DMS 273 (cell line): Measurements from ENCODE around the gene FAAP20.

Experiments
- DNase-seq: peaks from one replicate; lab custom pipeline; 2025; ENCODE audit not compliant: unreplicated experiment; lab: John Stamatoyannopoulos, UW

Gene FAAP20

DNA sequence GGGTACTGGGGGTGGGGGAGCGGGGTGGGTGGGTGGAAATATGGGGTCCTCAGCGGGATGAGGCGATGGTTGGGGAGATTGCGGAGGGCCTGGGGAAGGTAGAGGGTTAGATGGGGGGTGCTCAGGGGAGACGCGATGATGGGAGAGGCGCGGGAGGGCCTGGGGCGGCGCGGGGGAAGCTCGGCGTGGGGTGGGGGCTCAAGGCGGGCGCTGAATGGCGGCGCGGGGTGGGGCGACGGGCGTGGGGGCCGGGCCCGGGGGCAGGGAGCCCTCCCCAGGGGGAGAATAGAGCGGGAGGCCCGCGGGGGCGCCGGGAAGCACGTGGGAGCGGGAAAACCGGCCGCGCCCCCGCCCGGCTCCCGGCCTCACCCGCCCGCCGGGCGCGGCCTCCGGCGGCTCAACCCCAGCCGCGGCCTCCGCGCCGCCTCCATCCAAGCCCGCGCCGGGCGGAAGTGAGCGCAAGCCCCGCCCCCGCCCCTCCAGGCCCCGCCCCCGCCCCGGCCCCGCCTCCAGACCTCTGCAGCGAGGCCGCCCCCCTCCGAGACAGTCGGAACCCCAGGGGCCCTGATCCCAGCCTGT, at the start of gene FAAP20:
FAAP20 (minus strand) TSS at position 454 of the 579 bp plus-strand sequence; CDS start at position 431, 23 bp downstream.
- DNase-seq: peak; percentile 84

- no peak for DNase-seq
Measured at GRCh38 chr1:2242814-2243725, 48.5 kb upstream of the FAAP20 start.

DNA sequence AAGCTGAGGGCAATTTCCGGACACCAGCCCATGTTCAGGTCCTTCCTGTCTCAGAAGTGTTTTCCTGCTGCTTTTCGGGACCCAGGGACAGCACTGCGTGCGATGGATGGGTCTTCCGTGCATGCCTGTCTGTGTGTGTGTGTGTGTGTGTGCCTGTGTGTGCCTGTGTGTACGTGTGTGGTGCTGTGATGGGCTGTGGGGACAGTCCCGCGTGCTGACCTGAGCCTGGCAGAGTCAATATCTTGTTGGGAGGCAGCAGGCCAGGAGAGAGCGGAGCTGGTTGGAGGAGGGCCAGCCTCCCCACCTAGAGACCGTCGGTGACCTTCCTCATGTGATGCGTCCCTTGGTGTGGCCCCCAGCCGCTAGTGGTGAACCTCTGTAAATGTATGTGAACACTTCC, 47.2 kb upstream of the FAAP20 start:
- DNase-seq: no peak

DNA sequence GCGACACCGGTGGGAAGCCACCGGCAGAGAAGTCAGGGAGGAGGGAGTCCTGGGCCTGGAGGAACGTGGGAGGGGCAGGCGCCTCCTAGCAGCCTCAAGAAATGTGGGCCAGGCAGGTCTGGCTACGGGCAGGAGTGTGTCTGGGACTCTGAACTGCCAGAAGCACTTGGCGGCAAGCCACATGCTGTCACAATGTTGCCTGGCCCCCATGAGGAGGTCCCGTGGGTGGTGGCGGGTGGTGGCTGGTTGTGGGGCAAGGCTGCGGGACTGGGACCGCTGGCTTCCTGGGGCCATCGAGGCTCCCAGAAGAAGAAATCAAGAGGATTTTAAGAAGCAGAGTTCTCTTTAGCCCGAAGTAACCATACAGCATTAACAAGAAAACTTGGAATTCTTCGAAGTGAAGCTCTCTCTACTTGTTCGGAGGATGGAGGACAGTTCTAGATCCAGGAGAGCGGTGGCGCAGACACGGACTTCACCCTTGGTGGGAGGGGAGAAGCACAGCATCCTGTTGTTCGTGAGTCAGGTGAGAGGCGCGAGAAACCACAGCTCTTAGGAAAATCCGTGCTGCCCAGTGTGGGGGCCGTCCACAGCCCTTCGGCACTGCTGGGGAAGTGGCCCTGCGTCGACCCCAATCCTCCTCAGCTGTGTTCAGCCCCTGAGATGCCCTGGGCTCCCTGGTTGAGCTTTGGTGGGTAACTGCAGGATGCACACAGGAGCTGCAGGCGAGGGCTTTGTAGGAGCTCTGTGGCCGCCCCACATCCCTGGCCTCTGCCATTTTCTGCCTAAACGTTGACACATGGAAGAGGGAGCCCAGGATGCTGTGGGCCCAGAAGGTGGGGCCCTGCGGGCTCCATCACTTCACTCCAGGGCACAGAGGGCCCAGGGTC, 45.9 kb upstream of the FAAP20 start:
- DNase-seq: no peak

- no peak for DNase-seq
Measured at GRCh38 chr1:2239384-2239985, 44.9 kb upstream of the FAAP20 start.

DNA sequence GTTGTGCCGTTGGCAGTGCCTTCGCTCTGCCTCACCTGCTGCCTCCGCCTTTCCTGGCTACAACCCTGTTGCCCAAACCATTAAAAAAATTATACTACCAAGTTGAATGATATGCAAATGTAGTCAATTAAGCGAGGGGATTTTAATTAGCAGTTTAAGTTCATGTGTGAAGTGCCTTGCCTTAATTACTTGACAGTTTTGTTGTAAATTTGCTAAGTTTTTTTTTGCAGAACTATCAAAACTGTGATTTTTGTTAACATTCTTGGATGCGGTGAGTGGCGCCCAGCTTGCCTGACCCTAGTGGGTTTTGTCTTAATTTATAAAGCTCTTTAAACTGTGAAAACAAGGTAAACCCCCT, 44.4 kb upstream of the FAAP20 start:
- DNase-seq: no peak

- no peak for DNase-seq
Measured at GRCh38 chr1:2238361-2239012, 43.9 kb upstream of the FAAP20 start.

DNA sequence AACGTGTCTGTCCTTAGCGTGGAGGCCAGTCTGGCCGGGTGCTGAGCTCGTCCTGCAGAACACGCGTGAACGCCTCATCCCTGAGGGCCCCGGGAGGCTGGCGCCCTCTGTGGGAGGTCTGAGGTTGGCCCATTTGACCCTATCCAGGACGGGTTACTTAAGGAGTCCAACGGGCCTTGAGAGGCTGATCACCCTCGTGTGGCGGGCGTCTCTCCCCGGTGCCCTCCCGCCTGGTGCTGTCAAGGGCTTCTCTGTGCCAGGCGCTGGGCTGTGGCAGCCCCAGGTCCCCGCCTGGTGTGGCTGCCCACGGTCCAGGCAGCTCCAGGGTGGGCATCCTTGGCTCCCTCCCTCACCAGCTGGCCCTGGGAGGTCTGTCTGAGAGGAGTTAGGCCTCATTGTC, 43.2 kb upstream of the FAAP20 start:
- no peak for DNase-seq

DNA sequence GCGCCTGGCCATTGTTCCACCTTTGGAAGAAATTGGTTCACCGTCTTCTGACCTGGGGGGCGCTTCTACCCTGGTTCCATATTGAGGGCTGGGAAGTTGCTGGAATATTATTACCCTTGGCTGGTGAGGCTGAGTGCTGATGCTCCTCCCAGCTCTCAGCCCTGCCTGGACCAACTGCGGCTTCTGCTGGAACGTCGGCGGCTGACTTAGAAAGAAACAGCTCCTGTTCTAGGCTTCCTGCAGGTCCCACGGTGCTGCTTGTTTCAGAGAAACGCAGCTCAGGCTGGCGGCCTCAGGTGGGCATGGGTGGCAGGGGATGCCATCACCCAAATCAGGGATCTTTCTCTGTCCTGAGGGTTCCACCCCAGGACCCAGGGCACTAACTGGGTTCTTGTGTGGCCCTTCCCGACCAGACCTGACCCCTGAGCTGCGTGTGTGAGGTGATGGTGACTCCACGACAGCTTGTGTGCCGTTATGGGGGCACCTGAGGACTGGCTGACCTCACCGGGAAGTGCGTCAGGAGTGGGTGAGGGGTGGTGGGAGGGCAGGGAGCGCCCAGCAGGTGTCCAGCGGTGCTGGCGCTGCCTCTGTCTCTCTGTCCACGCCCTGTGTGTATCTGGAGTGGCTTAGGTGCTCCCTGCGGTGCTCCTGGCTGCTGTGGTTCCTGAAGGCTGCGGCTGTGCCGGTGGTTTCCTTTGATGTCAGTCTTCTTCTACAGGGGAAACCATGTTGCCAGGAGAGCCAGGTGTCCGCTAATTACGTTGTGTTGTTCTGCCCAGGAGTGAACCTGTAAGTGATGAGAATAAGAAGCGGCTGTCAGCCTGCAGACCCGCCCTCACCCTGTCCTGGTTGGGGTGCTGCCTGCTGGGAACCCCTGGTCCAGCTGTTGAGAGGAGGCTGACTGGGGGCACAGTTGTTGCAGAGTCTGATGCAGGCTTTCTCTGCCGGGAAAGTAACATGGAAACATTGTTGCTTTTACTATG, 42.4 kb upstream of the FAAP20 start:
- DNase-seq: no peak

DNA sequence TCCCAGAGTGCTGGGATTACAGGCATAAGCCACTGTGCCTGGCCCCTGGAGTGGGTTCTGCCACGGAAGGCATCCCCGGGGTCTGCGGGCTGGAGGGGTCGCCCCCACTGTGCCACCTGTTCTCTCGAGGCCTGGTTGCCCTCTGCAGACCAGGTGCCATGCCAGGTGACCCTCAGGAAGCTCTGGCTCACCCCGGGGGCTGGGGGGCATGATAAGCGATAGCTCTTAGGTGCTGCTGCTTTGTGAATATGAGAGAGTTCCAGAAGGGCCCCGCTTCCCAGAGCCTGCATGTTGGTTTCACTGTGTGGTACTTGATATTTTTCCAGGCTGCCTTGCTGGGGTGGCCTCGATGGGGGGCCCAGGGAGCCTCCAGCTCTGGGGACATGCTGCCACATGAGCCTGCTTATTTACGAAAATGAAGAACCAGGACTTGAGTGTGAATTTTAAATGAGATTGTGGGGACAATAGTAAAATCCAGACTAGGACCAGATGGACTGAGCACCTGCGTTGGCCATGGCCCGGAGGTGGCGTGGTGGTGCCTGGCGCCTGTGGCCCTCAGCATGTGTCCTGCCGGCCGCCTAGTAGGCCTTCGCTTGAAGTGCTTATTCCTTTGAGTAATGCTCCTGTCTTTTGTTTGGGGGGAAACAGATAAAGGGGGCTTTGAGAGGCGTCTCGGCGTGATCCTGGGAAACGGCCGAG, 40.9 kb upstream of the FAAP20 start:
- no peak for DNase-seq

GRCh38 chr1:2234762-2235113, 40.2 kb upstream of the FAAP20 start:
- DNase-seq: no peak

DNA sequence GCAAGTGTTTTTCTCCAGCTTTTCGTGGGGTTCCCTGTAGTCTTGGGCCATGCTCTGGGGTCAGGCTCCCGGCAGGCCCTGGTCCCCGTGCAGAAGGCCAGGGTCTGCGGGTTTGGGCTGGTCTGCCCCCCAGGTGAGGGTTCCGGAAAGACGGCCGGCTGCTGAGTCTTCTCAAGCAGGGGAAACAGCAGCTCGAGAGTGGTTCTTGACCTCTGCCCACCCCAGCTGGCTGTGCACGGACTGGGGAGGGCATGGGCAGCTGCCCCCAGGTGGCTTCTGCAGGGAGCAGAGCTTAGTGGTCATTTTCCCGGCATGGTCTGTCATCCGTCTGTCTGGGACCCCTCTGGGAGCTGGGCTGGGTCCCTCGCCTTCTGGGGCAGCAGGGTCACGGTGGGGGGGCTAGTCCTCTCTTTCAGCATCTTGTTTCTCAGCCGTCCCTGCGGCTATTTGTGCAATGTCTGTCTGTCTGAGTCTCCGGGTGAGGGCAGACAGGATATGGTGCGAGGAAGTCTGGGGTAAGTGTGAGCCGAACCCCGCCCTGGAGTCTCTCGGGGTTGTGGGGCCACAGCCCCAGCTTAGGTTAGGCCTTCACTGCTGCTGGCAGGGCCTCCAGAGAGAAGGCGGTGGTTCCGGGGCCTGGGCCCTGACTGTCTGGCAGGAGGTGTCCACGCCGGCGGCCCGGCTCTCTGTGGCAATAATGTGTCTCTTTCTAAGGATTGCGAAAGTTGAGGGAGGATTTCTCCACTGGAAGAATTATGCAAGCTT, 39.6 kb upstream of the FAAP20 start:
- DNase-seq: no peak

DNA sequence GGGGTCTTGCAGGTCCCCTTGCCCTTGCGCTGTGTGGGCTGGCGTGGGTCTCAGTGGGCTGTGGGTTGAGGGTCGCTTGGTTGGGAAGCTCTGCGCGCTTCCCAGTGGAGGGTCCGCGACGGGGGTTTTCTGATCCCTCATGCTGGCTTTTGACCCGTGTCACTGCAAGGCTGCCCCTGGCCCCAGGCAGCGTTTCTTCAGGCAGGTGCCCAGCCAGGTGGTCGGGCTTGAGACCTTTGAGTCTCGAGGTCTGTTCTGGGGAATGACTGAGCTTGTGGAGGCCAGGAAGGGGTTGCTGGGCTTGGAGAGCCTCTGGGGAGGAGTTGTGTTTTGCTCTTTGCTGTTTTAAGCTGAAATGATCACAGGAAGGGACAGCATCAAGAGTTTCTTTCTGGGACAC, 38.9 kb upstream of the FAAP20 start:
- DNase-seq: no peak

DNA sequence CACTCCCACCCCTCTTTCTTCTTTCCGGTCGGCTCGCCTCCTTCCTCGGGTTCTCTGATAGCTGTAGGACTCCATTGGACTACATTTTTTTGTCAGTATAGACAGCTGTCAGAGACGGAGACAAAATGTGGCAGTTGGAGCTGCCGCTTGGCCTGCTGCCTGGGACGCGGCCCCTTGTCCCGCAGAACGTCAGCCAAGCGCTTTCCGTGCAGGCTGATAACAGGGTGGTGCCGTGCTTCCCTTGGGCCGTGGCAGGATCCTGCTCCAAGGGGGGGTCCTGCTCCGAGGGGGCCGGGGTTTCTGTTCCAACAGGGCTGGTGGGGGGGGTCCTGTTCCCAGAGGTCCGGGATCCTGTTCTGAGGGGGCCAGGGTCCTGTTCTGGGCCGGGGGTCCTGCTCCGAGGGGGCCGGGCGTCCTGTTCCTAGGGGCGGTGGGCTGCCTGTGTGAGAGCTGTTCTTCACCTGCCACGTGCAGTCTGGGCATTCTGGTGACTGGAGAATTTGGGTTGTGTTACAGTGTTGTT, 38.4 kb upstream of the FAAP20 start:
- peak; percentile 76 for DNase-seq

GRCh38 chr1:2232255-2232915, 37.8 kb upstream of the FAAP20 start:
- DNase-seq: no peak

DNA sequence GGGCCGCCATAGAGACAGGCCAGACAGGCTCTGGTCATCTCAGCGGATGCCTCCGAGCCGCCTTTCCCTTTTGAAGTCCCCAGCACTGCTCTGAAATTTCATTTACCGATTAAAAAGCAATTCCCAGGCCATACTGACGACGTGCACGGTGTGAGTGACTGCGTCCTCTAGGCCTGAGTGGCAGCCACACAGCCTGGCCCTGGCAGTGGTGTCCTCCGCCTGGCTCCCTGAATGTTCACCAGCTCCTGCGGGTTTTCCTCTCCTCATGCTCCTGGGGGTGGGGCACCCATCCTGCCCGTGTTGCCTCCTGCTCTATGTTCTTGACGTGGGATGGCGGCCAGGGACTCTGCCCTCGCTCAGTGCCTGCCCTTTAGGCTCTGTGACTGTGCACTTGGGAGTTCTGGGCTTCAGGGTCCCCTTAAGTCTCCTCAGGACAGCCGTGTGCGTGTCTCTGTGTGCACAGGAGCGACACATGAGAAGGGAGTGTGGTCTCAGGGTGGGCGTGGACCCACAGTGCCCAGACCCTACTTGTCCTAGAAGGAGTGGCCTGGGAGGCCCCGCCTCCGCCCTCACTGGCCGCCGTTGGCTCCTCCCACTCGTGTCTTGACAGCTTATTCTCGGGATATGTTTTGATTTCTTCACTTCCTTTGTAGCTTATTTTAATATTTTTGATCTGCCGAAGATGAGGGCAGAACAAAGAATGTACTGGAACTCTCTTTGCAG, 37.1 kb upstream of the FAAP20 start:
- peak; percentile 84 for DNase-seq
